ENCODE data around the gene PI4K2B.
"Not testable (repeated sequence)": the region's sequence is repeated elsewhere in the genome, so short reads cannot be mapped to it uniquely, and the experiment has no call there.

PI4K2B gene

GRCh38 chr4:25245181-25245580 is 11.3 kb downstream of the PI4K2B start:
- TF ChIP-seq, protein P1, sequence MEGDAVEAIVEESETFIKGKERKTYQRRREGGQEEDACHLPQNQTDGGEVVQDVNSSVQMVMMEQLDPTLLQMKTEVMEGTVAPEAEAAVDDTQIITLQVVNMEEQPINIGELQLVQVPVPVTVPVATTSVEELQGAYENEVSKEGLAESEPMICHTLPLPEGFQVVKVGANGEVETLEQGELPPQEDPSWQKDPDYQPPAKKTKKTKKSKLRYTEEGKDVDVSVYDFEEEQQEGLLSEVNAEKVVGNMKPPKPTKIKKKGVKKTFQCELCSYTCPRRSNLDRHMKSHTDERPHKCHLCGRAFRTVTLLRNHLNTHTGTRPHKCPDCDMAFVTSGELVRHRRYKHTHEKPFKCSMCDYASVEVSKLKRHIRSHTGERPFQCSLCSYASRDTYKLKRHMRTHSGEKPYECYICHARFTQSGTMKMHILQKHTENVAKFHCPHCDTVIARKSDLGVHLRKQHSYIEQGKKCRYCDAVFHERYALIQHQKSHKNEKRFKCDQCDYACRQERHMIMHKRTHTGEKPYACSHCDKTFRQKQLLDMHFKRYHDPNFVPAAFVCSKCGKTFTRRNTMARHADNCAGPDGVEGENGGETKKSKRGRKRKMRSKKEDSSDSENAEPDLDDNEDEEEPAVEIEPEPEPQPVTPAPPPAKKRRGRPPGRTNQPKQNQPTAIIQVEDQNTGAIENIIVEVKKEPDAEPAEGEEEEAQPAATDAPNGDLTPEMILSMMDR (IDR thresholded peaks at IDR 0.05; ENCODE audit: low read depth, low read length, missing control alignments) = no peak
- no peak for DNase-seq (ENCODE audit: low read depth)
- no peak overlapping the region for H3K4me3 ChIP-seq (ENCODE audit: low read depth, low read length)

DNA sequence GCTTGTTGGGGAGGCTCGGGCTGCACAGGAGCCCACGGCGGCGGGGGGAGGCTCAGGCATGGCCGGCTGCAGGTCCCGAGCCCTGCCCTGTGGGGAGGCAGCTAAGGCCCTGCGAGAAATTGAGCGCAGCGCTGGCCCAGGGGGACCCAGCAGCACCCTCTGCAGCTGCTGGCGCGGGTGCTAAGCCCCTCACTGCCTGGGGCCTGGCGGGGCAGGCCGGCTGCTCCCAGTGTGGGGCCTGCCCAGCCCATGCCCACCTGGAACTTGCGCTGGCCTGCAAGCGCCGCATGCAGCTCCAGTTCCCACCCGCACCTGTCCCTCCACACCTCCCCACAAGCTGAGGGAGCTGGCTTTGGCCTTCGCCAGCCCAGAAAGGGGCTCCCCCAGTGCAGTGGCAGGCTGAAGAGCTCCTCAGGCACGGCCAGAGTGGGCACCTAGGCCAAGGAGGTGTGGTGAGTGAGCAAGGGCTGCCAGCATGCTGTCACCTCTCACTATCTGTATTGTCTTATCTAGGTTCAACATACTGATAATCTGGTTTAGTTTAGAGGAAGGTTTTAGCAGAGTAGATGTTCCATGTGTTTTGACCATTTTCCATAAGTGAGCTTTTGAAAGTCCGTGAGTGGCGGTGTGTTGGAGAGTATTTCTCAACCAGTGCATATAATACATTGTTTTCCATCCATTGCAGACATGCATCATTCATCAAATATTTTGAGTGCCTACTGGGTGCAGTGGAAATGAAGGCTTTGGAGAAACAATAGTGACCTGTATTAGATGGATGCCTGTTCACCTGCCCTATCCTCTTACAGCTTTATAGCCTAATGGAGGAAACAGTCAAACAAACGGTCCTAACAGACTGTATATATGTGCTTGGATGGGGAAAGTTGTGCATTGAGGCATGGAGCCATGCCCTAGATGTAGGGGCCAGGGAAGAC is 13.1 kb downstream of the PI4K2B start:
- TF ChIP-seq, protein P1 (IDR thresholded peaks at IDR 0.05; ENCODE audit: low read depth, low read length, missing control alignments) = no peak
- no peak for DNase-seq (ENCODE audit: low read depth)
- no peak overlapping the region for H3K4me3 ChIP-seq (ENCODE audit: low read depth, low read length)

DNA sequence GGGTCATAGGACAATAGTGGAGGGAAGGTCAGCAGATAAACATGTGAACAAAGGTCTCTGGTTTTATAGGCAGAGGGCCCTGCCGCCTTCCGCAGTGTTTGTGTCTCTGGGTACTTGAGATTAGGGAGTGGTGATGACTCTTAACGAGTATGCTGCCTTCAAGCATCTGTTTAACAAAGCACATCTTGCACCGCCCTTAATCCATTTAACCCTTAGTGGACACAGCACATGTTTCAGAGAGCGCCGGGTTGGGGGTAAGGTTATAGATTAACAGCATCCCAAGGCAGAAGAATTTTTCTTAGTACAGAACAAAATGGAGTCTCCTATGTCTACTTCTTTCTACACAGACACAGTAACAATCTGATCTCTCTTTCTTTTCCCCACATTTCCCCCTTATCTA is 15.0 kb downstream of the PI4K2B start:
- not testable (repeated sequence) for H3K4me3 ChIP-seq (ENCODE audit: low read depth, low read length); DNase-seq (ENCODE audit: low read depth)

- DNase-seq (ENCODE audit: low read depth); H3K4me3 ChIP-seq (ENCODE audit: low read depth, low read length): not testable (repeated sequence)
Measured at GRCh38 chr4:25249494-25249893, 15.7 kb downstream of the PI4K2B start.

DNA sequence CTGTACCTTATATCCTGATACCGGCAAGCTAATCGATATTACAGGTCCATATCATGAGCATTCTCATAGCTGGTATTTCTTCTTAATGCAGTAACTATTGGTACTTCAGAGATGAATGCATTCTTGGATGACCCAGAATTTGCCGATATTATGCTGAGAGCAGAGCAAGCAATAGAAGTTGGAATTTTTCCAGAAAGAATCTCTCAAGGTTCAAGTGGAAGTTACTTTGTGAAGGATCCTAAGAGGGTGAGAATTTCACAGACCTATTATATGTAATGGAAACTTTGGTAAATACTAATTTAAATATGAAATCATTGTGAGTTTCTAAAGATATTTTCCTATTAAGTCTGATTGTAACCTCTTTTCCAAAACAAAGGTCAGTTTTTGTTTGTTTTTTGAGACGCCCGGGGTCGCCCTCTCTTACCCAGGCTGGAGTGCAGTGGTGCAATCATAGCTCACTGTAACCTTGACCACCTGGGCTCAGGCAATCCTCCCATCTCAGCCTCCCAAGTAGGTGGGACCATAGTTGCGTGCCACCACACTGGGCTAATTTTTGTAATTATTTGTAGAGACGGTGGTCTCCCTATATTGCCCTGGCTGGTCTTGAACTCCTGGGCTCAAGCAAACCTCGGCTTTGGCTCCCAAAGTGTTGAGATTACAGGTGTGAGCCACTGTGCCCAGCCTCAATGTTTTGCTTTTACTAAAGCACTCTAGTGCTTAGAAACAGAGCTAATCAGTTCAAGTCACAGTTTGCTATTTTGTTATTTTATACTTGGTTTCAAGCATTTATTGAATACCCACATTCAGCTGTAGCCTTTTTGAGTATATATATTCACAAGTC is 18.6 kb downstream of the PI4K2B start:
- TF ChIP-seq, protein P1 (IDR thresholded peaks at IDR 0.05; ENCODE audit: low read depth, low read length, missing control alignments) = no peak
- H3K4me3 ChIP-seq (ENCODE audit: low read depth, low read length) = no peak overlapping the region
- DNase-seq (ENCODE audit: low read depth) = no peak

GRCh38 chr4:25253071-25253445 is 19.2 kb downstream of the PI4K2B start:
- no peak for DNase-seq (ENCODE audit: low read depth)
- TF ChIP-seq, protein P1 (IDR thresholded peaks at IDR 0.05; ENCODE audit: low read depth, low read length, missing control alignments) = no peak
- no peak overlapping the region for H3K4me3 ChIP-seq (ENCODE audit: low read depth, low read length)

GRCh38 chr4:25253786-25254185 is 20.0 kb downstream of the PI4K2B start:
- H3K4me3 ChIP-seq (ENCODE audit: low read depth, low read length); DNase-seq (ENCODE audit: low read depth): not testable (repeated sequence)

DNA sequence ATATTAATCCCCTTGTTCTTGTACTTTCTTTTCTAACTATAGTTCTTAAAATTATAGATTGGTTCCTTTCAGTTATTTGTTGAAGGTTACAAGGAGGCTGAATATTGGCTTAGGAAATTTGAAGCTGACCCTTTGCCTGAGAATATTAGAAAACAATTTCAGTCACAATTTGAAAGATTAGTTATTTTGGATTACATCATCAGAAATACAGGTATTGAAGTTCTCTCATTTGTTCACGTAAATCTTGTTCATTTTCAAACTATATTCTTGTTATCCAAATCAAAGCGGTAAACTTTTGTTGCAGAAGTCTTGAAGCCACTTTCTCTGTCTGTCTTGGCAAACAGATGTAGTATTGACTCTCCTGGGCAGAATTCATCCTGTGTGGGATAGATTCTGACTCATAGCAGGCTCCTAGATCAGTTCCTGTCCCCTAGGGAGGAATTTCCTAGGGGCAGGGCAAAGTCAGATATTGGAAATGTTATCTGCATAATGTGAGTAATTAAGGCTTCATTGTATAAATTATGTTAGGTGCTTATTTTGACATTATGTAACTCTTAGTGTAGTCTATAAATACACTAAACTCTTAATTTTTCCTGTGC is 25.2 kb downstream of the PI4K2B start:
- H3K4me3 ChIP-seq (ENCODE audit: low read depth, low read length) = no peak overlapping the region
- no peak for DNase-seq (ENCODE audit: low read depth)
- TF ChIP-seq, protein P1 (IDR thresholded peaks at IDR 0.05; ENCODE audit: low read depth, low read length, missing control alignments) = no peak

Data from GM12864 (cell line).